T-cell (primary cell): ENCODE measurements around the gene C6orf15. TPM values are rescaled to one million over a fixed set of nuclear protein-coding genes. Genes with fewer than 3 reads are reported as not detected.

Experiments used
- ATAC-seq, 4 experiments: fragments of 200-7000 bp in 3 of 4; fragments of 150-1000 bp in 1 of 4; cut with Tn5 transposase; replicated peaks in 1 of 4; 1 replicate in 3 of 4; 2 replicates in 1 of 4; pipeline ENCODE4 v1.10.0; 2021; ENCODE audit warnings: moderate library complexity in 3 of 4, mild to moderate bottlenecking in 2 of 4, moderate number of reproducible peaks in 1 of 4
- CTCF ChIA-PET, 2 donors: fragments of 300-600 bp; sonication (Branson Sonifier 250); formaldehyde crosslinking; loops; one replicate each; lab custom pipeline; 2022; ENCODE audit warnings: antibody characterized with exemption in 2 of 2; lab: Charles Lee
- POLR2A ChIA-PET, 2 donors: fragments of 300-600 bp; sonication (Branson Sonifier 250); formaldehyde crosslinking; loops; one replicate each; lab custom pipeline; 2022; ENCODE audit warnings: antibody characterized with exemption in 2 of 2; lab: Charles Lee
- DNase-seq, 35 experiments: peaks; one replicate each; pipeline versions ENCODE4 v3.0.0 to v3.0.0-alpha.2; 2013 to 2023
- H3K27ac ChIP-seq: one replicate; pipeline ENCODE4 v1.5.1; 2013; ENCODE audit warnings: low read length
- H3K27me3 ChIP-seq, 2 experiments: replicated peaks in 1 of 2; 1 replicate in 1 of 2; 2 replicates in 1 of 2; pipeline versions ENCODE4 v1.6.1 to v1.7.0; 2013; ENCODE audit warnings: low read length in 1 of 2, mixed read lengths in 1 of 2; ENCODE audit not compliant: control insufficient read depth in 2 of 2, insufficient read depth in 2 of 2; ENCODE audit errors: extremely low read depth in 1 of 2
- H3K36me3 ChIP-seq, 2 donors: 1 replicate in 1 of 2; 2 replicates in 1 of 2; pipeline versions ENCODE4 v1.6.1 to v1.7.0; 2013; ENCODE audit warnings: low read length in 1 of 2; ENCODE audit not compliant: control insufficient read depth in 2 of 2, insufficient read depth in 1 of 2; ENCODE audit errors: extremely low read depth in 1 of 2
- H3K4me1 ChIP-seq, 2 experiments: 1 replicate in 1 of 2; 2 replicates in 1 of 2; pipeline versions ENCODE4 v1.6.1 to v1.7.0; 2013; ENCODE audit warnings: low read length in 2 of 2, mixed read lengths in 1 of 2; ENCODE audit not compliant: insufficient read depth in 2 of 2, control insufficient read depth in 1 of 2; ENCODE audit errors: extremely low read depth in 1 of 2
- H3K4me3 ChIP-seq, 2 donors: 1 replicate in 1 of 2; 2 replicates in 1 of 2; pipeline versions ENCODE4 v1.5.1 to v1.7.0; 2013; ENCODE audit warnings: mild to moderate bottlenecking in 2 of 2, low read length in 1 of 2, moderate library complexity in 1 of 2; ENCODE audit not compliant: control insufficient read depth in 1 of 2; ENCODE audit errors: extremely low read depth in 1 of 2
- H3K9me3 ChIP-seq: 2 replicates; pipeline ENCODE4 v1.7.0; 2013
- H3K27ac Mint-ChIP-seq, 2 donors: one replicate each; pipeline ENCODE4 v1.8.0; 2020 to 2021; ENCODE audit warnings: mild to moderate bottlenecking in 2 of 2, mixed read lengths in 2 of 2
- H3K27me3 Mint-ChIP-seq, 2 donors: one replicate each; pipeline ENCODE4 v1.8.0; 2021 to 2022; ENCODE audit warnings: mixed read lengths in 2 of 2
- H3K36me3 Mint-ChIP-seq: one replicate; pipeline ENCODE4 v1.8.0; 2021; ENCODE audit warnings: mixed read lengths
- H3K4me1 Mint-ChIP-seq, 3 donors: one replicate each; pipeline ENCODE4 v1.8.0; 2020 to 2022; ENCODE audit warnings: mixed read lengths in 3 of 3, mild to moderate bottlenecking in 1 of 3
- H3K4me3 Mint-ChIP-seq, 3 donors: one replicate each; pipeline ENCODE4 v1.8.0; 2020 to 2022; ENCODE audit warnings: mild to moderate bottlenecking in 3 of 3, mixed read lengths in 3 of 3, moderate library complexity in 3 of 3
- H3K9me3 Mint-ChIP-seq, 3 donors: one replicate each; pipeline ENCODE4 v1.8.0; 2020 to 2022; ENCODE audit warnings: mixed read lengths in 3 of 3
- WGBS: methylation state at CpG from one replicate; pipeline ENCODE4 v1.1.5; 2013; ENCODE audit warnings: missing lambda C conversion rate; ENCODE audit not compliant: insufficient coverage; 5-methylcytosine and 5-hydroxymethylcytosine counted together
- total RNA-seq, 35 experiments: library from RNA in 6 of 35; stranded (reverse) in 6 of 35; fragments of 120-200 nt in 1 of 35; gene quantifications; one replicate each; pipeline versions ENCODE4 v1.2.1 to v1.2.4 and lab custom pipeline; 2013 to 2026

The C6orf15 gene
- total RNA-seq, 5 donors from 2014 or later (not counting 1 experiment from before 2014, with no cell fraction given): not detected

DNA sequence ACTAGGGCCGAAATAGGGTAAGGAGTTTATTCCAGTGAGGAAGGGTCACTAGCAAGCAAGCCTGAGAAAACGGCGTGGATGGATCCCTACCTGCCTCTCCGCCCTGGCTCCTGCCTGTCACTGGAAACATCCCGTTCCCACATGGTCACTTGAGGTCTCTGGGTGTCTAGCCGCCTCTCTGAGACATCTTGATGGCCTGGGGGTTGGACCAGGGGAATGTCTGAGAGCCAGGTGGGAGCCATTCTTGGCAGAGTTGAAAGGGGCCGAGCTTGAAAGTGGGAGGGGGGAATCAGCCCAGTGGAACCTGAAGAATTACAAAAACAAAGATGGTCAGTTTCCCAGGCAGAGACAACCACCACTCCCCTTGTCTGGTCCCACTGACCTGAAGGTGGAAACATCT is 44.3 kb upstream of the C6orf15 start:
- WGBS: 100% methylated on average over 3 of the region's 7 CpGs
- H3K36me3 ChIP-seq: peaks cover 0 to 2% of the 10 kb centered on the region in 2 donors
- H3K9me3 Mint-ChIP-seq: no peaks in the 10 kb centered on the region
- no peaks in the 10 kb centered on the region for H3K27me3 ChIP-seq
- peaks cover 7 to 23% of the 10 kb centered on the region in 2 experiments for H3K4me1 ChIP-seq
- no peak overlapping the region for H3K27ac ChIP-seq
- H3K4me3 ChIP-seq: no peak overlapping the region
- ChIA-PET POLR2A (no interaction called here), CTCF (no interaction called here)
- ATAC-seq: no peak
- H3K36me3 Mint-ChIP-seq: peaks cover 23% of the 10 kb centered on the region
- H3K4me3 Mint-ChIP-seq: peak overlapping the region in 2 of 3 donors; percentile 82 to 90
- DNase-seq: no peak
- H3K27me3 Mint-ChIP-seq: no peaks in the 10 kb centered on the region
- H3K27ac Mint-ChIP-seq: no peak overlapping the region
- peaks cover 24 to 32% (median 27%) of the 10 kb centered on the region in 3 donors for H3K4me1 Mint-ChIP-seq
- no peaks in the 10 kb centered on the region for H3K9me3 ChIP-seq

DNA sequence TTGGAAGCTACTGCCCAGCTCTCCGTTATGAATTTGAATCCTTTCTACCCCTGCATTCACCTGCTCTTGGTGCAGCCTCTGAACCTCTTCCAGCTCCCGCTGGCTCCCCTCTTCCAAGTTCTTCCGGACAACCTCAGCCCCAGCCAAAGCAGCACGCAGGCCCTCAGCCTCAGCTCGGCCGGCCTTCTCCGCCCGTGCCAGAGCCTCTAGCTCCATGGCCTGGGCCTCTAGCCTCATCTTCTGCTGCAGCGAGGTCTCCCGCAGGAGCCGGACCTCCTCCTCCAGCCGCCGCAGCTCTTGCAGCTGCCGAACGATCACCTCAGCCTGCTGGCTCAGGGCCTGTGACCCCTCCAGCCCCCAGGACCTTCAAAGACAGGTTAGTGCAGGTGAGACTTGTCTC is 42.1 kb upstream of the C6orf15 start:
- H3K4me1 ChIP-seq: peaks cover 7 to 18% of the 10 kb centered on the region in 2 experiments
- Mint-ChIP-seq H3K27me3 (no peaks in the 10 kb centered on the region), H3K36me3 (peaks cover 42% of the 10 kb centered on the region), H3K4me1 (peaks cover 21 to 24% (median 23%) of the 10 kb centered on the region in 3 donors), H3K27ac (no peak overlapping the region), H3K9me3 (no peaks in the 10 kb centered on the region), H3K4me3 (no peak overlapping the region)
- CTCF ChIA-PET: interaction anchor here in 1 of 2 donors (0.6 kb wide), 1 partner anchor 337 kb away, joined by 4 read pairs; no protein-coding TSS in a partner anchor
- no peak overlapping the region for H3K27ac ChIP-seq
- no peak overlapping the region for H3K4me3 ChIP-seq
- H3K27me3 ChIP-seq: no peaks in the 10 kb centered on the region
- ATAC-seq (no peak), DNase-seq (no peak)
- H3K9me3 ChIP-seq: no peaks in the 10 kb centered on the region
- POLR2A ChIA-PET: no interaction called here
- WGBS: 95% methylated on average over 10 of the region's 15 CpGs
- H3K36me3 ChIP-seq: peaks cover 3 to 7% of the 10 kb centered on the region in 2 donors

DNA sequence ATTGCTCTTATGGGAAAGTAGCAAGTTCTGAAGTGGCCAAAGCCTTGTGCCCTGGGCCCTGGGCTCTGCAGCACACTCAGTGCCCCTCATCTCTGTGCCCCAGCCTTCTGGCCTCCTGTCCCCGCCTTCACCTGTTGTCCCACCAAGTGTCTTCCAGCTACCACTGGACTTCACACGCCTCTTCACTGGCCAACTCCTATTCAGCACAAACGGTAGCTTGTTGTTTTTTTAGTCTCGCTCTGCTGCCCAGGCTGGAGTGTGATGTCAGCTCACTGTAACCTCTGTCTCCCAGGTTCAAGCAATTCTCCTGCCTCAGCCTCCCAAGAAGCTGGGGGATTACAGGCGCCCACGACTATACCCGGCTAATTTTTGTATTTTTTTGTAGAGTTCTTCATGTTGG is 40.4 kb upstream of the C6orf15 start:
- Mint-ChIP-seq H3K4me3 (no peak overlapping the region), H3K27ac (peak overlapping the region in 1 of 2 donors; percentile 8), H3K4me1 (peaks cover 8 to 9% (median 9%) of the 10 kb centered on the region in 3 donors), H3K27me3 (no peaks in the 10 kb centered on the region), H3K9me3 (no peaks in the 10 kb centered on the region), H3K36me3 (peaks cover 42% of the 10 kb centered on the region)
- Histone ChIP-seq H3K27me3 (no peaks in the 10 kb centered on the region), H3K27ac (no peak overlapping the region), H3K36me3 (peaks cover 3 to 7% of the 10 kb centered on the region in 2 donors), H3K4me1 (peaks cover 2 to 7% of the 10 kb centered on the region in 2 experiments), H3K4me3 (no peak overlapping the region), H3K9me3 (no peaks in the 10 kb centered on the region)
- 90% methylated on average over 4 of the region's 7 CpGs for WGBS
- no peak for ATAC-seq
- ChIA-PET POLR2A (interaction anchor here in 1 of 2 donors (0.7 kb wide), 1 partner anchor 266 kb away, joined by 5 read pairs; no protein-coding TSS in a partner anchor), CTCF (interaction anchor here in 1 of 2 donors (0.6 to 0.7 kb wide), 2 partner anchors 75 to 246 kb away, joined by 3 to 4 read pairs; no protein-coding TSS in a partner anchor)
- no peak for DNase-seq

DNA sequence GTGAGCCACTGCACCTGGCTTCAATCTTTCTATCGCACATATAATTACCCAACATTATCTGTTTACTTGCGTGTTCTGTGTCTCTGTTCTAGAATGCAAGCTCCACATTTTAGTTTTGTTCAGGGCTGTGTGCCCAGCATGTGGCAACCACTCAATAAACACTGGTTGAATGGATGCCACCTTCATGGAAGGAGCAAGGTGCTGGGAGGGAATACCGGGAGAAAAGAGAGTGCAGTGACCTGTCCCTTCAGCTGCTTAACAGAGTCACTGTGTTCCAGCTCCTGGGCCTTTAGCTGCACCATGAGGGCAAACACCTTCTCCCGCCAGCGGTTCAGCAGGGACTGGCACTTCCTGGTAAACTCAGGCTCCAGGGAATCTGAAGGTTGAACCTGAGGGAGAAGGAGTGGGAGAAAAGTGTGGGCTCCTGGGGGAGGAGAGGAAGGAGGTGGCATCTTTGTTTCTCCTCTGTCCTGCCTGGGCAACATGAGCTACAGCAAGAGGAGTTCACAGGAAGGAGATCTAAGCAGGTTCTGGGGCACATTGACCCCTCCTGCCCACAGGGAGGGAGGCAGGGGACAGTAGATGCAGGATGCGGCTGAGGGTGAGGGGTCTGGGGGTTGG is 37.6 kb upstream of the C6orf15 start:
- peaks cover 42% of the 10 kb centered on the region for H3K36me3 Mint-ChIP-seq
- H3K4me1 Mint-ChIP-seq: no peaks in the 10 kb centered on the region
- POLR2A ChIA-PET: no interaction called here
- H3K4me3 Mint-ChIP-seq: no peak overlapping the region
- 91% methylated on average over 4 of the region's 6 CpGs for WGBS
- Histone ChIP-seq H3K27me3 (no peaks in the 10 kb centered on the region), H3K36me3 (peaks cover 5 to 13% of the 10 kb centered on the region in 2 donors), H3K4me1 (no peaks in the 10 kb centered on the region), H3K4me3 (no peak overlapping the region), H3K9me3 (no peaks in the 10 kb centered on the region), H3K27ac (no peak overlapping the region)
- H3K27ac Mint-ChIP-seq: no peak overlapping the region
- H3K27me3 Mint-ChIP-seq: no peaks in the 10 kb centered on the region
- H3K9me3 Mint-ChIP-seq: no peaks in the 10 kb centered on the region
- CTCF ChIA-PET: no interaction called here
- DNase-seq (no peak), ATAC-seq (no peak)

DNA sequence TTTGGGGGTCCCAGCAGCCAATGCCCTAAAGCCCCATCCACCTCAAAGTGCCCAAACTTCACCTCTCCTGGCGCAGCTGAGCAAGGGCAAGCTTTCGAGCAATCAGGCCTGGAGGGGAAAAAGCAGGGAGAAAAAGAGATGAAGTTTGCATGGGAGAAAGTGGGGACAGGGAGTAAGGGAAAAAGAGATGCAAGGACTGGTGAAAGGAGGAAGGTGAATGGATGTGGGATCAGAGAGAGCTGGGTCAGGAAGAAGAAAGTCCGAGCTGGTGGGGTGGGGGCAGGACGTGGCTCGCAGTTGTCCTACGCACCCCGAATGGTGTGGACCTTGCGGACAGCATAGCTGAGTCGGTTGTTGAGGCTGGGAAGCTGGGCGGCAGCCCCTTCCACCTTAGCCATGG is 33.0 kb upstream of the C6orf15 start:
- no peak overlapping the region for H3K4me3 ChIP-seq
- Mint-ChIP-seq H3K4me3 (no peak overlapping the region), H3K9me3 (no peaks in the 10 kb centered on the region), H3K27me3 (no peaks in the 10 kb centered on the region), H3K27ac (no peak overlapping the region), H3K36me3 (peaks cover 23% of the 10 kb centered on the region), H3K4me1 (no peaks in the 10 kb centered on the region)
- ChIA-PET CTCF (no interaction called here), POLR2A (no interaction called here)
- peaks cover 12 to 15% of the 10 kb centered on the region in 2 donors for H3K36me3 ChIP-seq
- no peaks in the 10 kb centered on the region for H3K9me3 ChIP-seq
- H3K27me3 ChIP-seq: no peaks in the 10 kb centered on the region
- no peak overlapping the region for H3K27ac ChIP-seq
- no peak for ATAC-seq
- DNase-seq: no peak
- H3K4me1 ChIP-seq: no peaks in the 10 kb centered on the region
- 98% methylated on average over 9 of the region's 10 CpGs for WGBS

DNA sequence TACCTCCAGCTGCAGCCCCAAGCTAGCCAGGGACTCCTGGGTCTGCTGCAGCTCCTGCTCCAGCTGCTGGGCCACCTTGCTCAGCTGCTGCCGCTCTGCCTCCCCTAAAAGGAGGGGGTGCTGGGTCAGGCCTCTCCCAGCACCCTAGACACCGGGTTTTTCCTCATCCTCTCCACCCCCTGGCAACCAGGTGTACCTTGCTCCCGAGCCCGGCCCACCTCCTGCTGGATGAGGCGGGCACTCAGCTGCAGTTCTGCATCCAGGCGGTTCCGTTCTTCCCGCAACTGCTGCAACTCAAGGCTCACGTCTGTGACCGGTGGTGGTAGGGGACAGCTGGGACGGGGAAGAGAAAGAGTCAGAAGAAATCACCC is 32.6 kb upstream of the C6orf15 start:
- H3K36me3 ChIP-seq: peaks cover 10 to 13% of the 10 kb centered on the region in 2 donors
- no peak overlapping the region for H3K4me3 ChIP-seq
- H3K27me3 ChIP-seq: no peaks in the 10 kb centered on the region
- POLR2A ChIA-PET: no interaction called here
- H3K27ac ChIP-seq: no peak overlapping the region
- Mint-ChIP-seq H3K27ac (no peak overlapping the region), H3K4me1 (no peaks in the 10 kb centered on the region), H3K27me3 (no peaks in the 10 kb centered on the region), H3K4me3 (no peak overlapping the region), H3K9me3 (no peaks in the 10 kb centered on the region), H3K36me3 (peaks cover 21% of the 10 kb centered on the region)
- DNase-seq: no peak
- no peaks in the 10 kb centered on the region for H3K9me3 ChIP-seq
- no peaks in the 10 kb centered on the region for H3K4me1 ChIP-seq
- CTCF ChIA-PET: no interaction called here
- WGBS: 86% methylated on average over 7 of the region's 11 CpGs
- ATAC-seq: no peak
